ENCODE results near the gene NOX5.

DNA sequence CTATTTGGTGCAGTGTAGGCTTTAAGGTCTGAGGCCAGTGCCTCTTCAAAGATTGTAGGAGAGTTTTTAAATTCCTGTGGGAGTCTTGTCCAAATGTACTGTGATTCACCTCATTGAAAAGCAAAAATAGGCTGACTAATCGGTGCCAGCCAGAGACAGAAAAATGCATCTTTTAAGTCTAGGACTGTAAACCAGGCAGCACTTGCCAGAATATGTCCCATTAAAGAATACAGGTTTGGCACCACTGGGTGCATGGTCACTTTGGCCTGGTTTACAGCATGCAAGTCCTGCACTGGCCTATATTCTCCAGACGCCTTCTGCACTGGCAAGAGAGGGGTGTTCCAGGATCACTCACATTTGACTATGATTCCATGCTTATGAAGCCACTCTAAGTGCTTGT, 20.3 kb upstream of the NOX5 start:
- TF ChIP-seq, protein P1, sequence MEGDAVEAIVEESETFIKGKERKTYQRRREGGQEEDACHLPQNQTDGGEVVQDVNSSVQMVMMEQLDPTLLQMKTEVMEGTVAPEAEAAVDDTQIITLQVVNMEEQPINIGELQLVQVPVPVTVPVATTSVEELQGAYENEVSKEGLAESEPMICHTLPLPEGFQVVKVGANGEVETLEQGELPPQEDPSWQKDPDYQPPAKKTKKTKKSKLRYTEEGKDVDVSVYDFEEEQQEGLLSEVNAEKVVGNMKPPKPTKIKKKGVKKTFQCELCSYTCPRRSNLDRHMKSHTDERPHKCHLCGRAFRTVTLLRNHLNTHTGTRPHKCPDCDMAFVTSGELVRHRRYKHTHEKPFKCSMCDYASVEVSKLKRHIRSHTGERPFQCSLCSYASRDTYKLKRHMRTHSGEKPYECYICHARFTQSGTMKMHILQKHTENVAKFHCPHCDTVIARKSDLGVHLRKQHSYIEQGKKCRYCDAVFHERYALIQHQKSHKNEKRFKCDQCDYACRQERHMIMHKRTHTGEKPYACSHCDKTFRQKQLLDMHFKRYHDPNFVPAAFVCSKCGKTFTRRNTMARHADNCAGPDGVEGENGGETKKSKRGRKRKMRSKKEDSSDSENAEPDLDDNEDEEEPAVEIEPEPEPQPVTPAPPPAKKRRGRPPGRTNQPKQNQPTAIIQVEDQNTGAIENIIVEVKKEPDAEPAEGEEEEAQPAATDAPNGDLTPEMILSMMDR (IDR thresholded peaks at IDR 0.05): no peak
- TF ChIP-seq POLR2A (IDR thresholded peaks at IDR 0.05): no peak

All from esophagus squamous epithelium (tissue), 4 donors.